Stimulated activated CD8-positive, alpha-beta memory T cell treated with anti-CD3 and anti-CD28 coated beads, Interleukin-15, amount 100 ng/mL, for 48 hours (primary cell): ENCODE measurements around the gene PACRG.

Experiments used
- DNase-seq, 2 donors: peaks; one replicate each; pipeline ENCODE4 v3.0.0-alpha.2; 2020; ENCODE audit warnings: low read depth in 2 of 2

The PACRG gene

DNA sequence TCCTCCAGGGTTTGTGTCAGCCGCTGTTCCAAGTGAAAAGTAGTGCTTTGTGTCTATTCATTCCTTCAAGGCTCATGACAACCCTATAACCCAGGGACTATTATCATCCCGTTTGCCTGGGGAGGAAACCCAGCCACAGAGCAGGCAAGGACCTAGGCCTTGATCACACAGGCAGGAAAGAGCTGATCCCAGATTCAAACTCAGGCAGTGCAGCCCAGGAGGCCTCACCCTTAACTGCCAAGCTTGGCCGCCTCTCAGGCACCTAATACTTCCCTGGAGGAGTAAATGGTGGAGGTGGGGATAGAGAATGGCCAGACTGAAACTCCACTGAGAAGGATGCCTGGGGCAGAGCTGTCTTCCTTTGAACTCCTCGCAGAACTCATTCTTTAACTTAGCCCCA is 471.6 kb downstream of the PACRG start:
- no peak for DNase-seq

DNA sequence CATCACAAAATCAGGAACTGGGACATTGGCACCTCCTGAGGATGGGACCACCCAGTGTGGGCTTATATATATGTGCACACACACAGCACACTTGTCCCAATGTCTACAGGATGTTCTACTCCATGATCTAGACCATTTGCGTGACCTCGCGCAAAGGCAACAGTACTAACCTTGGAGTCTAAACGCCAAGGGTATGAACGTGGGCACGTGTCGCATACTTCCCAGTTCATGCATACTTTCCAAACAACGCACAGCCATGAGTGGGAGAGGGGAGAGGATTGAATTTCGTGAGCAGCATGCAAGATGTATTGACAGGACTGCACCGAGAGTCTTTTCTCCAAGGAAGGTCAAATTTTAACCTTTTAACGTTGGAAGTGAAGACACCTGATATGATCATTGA is 472.5 kb downstream of the PACRG start:
- DNase-seq: no peak

- DNase-seq: no peak
These were observed 472.9 kb downstream of the PACRG start for GRCh38 chr6:163200694-163201093.

- DNase-seq: no peak
These were observed 474.1 kb downstream of the PACRG start for GRCh38 chr6:163201855-163202254.

DNA sequence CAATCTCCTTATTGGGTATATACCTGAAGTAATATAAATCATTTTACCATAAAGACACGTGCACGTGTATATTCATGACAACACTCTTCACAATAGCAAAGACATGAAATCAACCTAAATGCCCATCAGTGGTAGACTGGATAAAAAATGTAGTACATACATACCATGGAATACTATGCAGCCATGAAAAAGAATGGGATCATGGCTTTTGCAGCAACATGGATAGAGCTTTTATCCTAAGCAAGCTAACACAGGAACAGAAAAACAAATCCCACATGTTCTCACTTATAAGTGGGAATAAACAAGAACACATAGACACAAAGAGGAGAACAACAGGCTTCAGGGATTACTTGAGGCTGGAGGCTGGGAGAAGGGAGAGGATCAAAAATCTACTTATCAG is 478.4 kb downstream of the PACRG start:
- DNase-seq: no peak

DNA sequence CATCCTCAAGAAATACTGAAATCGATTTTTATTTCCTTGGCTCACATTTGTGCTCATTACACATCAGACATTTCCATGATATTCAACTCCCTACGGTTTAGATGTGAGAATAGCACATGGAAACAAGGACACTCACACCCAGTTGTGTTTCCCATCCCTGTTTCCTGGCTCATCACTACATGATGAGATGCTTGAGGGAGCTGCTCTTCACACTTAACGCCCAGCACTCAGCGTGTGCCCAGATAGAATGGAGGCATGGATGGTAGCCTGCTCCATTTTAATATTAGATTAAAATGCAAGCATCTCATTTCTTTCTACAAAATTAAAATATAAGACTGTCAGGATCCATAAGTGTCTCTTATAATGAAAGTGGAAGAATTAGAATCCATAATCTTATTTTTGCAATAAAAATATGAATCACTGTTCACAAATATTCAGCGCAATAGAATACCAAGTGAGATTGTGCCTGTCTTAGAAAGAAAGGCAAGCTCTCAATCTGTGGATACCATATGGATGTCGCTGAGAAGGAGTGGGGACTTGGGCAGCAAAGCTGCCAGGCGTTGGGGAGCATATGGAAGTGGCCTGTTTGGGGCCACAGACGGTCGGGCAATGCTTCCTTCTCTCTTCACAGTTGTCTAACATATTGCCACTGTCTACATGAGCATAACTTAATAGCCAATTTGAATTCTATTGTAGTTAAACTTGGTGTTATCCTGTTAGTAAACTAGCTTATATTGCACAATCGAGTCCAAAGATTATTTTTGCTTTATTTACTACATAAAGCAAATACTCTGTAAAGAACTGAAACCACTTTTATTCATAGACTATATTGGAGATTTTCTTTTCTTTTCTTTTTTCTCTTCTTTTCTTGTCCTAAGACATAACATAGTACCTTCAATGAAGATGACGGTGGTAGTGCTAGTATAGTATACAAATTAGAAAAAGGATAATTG is 479.9 kb downstream of the PACRG start:
- no peak for DNase-seq

DNA sequence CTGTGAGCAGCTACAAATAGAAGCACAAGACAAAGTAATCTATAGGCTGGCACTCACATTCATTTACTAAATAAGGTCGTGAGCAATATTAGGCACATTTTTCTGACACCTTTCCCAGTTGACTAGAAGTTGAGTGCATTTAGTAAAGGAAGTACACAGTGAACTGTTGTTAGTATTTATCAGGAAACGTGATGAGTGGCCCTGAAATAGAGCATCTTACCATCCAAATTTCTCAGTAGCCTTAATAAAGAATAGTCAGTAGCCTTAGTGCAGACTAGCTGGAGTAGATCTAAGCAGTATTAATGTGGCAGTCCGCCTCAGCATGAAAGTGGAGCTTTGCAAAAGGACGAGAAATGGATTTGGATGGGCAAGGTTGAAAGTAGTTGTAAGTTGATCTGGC is 481.2 kb downstream of the PACRG start:
- DNase-seq: no peak

GRCh38 chr6:163212123-163212522 is 484.3 kb downstream of the PACRG start:
- DNase-seq: no peak

DNA sequence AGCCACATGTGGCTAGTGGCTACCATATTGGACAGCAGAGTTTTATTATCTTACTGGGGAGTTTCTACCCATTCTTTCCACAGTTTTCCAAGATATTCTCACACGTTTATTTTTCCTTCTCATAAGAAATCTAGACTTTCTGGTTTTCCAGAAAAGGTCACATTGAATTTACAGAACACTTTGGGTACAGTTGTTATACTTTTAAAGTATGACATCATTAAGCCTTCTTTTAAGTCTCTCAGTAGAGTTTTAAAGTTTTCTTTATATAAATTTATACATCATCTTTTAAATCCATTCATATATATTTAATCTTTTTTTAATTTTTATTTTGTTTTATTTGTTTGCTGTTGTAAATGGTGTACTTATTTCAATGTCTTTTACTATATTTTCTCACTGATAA is 486.5 kb downstream of the PACRG start:
- DNase-seq: no peak

- DNase-seq: no peak
These were observed 490.7 kb downstream of the PACRG start for GRCh38 chr6:163218361-163218894.

- no peak for DNase-seq
These were observed 498.5 kb downstream of the PACRG start for GRCh38 chr6:163226181-163226835.

- no peak for DNase-seq
These were observed 499.2 kb downstream of the PACRG start for GRCh38 chr6:163226836-163227485.

GRCh38 chr6:163228041-163228440 is 500.3 kb downstream of the PACRG start:
- no peak for DNase-seq

GRCh38 chr6:163229050-163229449 is 501.3 kb downstream of the PACRG start:
- no peak for DNase-seq

GRCh38 chr6:163230901-163231300 is 503.1 kb downstream of the PACRG start:
- DNase-seq: no peak

DNA sequence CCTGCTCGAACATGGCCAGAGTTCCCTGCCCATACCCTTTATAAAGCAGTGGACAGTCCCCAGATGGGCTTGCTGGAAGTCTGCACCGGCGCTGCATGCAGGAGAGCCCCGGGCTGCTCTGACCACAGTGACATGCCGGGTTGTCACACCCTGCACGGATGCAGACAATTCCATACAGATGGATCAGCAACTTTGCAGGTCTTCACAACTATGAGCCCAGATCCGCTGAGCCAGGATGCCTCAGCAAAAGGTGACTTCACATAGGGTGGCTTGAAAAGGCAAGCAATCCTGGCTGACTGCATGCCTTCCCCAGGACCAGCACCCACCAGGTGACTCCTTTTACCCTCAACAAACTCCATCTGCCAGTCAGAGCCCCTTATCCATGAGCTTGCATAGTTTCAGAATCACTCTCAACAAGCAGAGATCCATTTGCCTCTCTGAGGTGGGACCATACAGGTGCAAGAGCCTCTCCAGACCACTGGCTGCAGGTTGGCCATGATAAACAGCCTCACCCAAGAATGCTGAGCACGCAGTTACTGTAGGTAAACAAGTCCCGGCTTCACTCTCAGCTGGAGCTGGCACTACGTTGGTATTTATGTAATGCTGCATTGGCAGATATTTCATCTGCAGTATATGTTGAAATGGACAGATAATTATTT is 503.7 kb downstream of the PACRG start:
- no peak for DNase-seq

DNA sequence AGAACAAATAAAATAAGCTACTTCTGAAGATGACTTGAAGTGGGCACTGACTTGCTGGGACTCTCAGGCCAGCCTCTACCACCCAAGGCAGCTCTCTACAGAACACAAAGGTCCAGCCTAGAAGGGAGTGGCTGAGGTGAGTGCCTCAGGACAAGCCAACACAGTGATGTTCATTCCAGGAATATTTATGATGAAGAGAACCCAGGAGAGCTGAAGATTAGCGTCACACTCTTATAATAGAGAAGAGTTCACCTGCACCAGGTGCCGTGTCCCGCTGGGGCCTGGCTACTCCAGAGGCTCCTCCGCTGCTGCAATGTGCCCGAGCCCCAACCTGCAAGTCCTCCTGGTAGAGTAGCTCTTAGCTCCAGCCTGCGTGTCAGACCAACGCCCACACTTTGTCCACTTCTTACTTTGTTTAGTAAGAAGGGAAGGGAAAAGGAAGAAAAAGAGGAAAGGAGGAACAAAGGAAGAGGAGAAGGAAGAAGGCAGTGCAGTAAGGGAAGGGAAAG is 504.3 kb downstream of the PACRG start:
- DNase-seq: no peak

GRCh38 chr6:163232649-163233048 is 504.9 kb downstream of the PACRG start:
- DNase-seq: no peak

DNA sequence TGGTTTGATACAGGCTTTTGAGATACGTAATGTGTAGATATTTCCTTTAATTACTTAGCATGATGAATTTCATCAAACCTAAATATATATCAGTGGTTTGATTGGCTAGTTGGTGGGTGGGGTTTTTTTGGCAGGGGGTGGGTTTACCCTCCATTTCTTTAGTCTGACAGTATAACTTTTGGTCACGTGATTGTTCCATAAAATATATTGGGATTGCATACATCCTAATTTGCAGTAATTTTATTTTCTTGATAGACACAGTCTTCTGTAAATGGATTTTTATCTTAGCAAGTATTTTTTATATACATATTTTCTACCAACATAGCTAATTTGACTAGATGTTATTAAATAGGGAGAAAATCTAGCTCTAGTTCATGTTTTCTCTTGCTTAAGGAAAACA is 509.3 kb downstream of the PACRG start:
- no peak for DNase-seq

- DNase-seq: no peak
These were observed 512.0 kb downstream of the PACRG start for GRCh38 chr6:163239572-163240340.

DNA sequence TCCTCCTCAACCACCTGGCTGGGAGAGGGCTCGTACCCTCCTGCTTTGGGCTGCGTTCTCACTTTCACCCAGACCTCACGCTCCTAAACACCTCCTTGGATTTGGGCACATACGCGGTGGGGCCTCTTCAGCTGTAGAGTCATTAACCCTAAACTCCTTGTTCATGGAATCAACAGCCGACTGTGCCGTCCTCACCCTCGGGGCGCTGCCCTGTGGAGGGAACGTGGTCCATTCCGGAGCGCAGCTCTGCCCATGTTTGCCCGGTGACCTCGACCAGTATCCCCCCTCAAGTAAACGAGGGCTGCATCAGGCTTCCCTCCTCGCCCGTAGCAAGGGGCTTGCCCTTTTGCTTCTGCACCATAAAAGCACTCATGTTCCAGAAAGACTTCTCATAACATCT is 512.8 kb downstream of the PACRG start:
- no peak for DNase-seq
